Stimulated activated CD4-positive, alpha-beta T cell treated with anti-CD3 and anti-CD28 coated beads, Interleukin-12 subunit alpha, Interleukin-12 subunit beta, amount 100 ng/mL, for 24 hours (primary cell): Measurements from ENCODE around the gene C17orf67.

Source experiments
- DNase-seq, 2 experiments: peaks; one replicate each; pipeline ENCODE4 v3.0.0-alpha.2; 2020; ENCODE audit warnings: low read depth in 2 of 2

The C17orf67 gene

GRCh38 chr17:56808503-56808902 lies 25.2 kb downstream of the C17orf67 start:
- no peak for DNase-seq

- no peak for DNase-seq
Observed at GRCh38 chr17:56807723-56808122, 26.0 kb downstream of the C17orf67 start.

- no peak for DNase-seq
Observed at GRCh38 chr17:56806949-56807348, 26.8 kb downstream of the C17orf67 start.

GRCh38 chr17:56804454-56804853 lies 29.3 kb downstream of the C17orf67 start:
- DNase-seq: no peak

GRCh38 chr17:56803071-56803470 lies 30.6 kb downstream of the C17orf67 start:
- DNase-seq: no peak

- DNase-seq: no peak
Observed at GRCh38 chr17:56801459-56802178, 32.1 kb downstream of the C17orf67 start.

GRCh38 chr17:56798916-56799315 lies 34.8 kb downstream of the C17orf67 start:
- no peak for DNase-seq

- DNase-seq: no peak
Observed at GRCh38 chr17:56796536-56796935, 37.2 kb downstream of the C17orf67 start.

- no peak for DNase-seq
Observed at GRCh38 chr17:56795221-56795865, 38.4 kb downstream of the C17orf67 start.

- no peak for DNase-seq
Observed at GRCh38 chr17:56793957-56794356, 39.8 kb downstream of the C17orf67 start.

GRCh38 chr17:56793531-56793930 lies 40.2 kb downstream of the C17orf67 start:
- no peak for DNase-seq

GRCh38 chr17:56792267-56792666 lies 41.5 kb downstream of the C17orf67 start:
- DNase-seq: no peak

- DNase-seq: peak; percentile 19 to 26
Observed at GRCh38 chr17:56786989-56787482, 46.7 kb downstream of the C17orf67 start.

GRCh38 chr17:56785997-56786680 lies 47.6 kb downstream of the C17orf67 start:
- no peak for DNase-seq

GRCh38 chr17:56785405-56785804 lies 48.3 kb downstream of the C17orf67 start:
- DNase-seq: no peak

GRCh38 chr17:56782338-56782737 lies 51.4 kb downstream of the C17orf67 start:
- no peak for DNase-seq

- DNase-seq: no peak
Observed at GRCh38 chr17:56781906-56782305, 51.8 kb downstream of the C17orf67 start.

GRCh38 chr17:56779898-56780777 lies 53.6 kb downstream of the C17orf67 start:
- DNase-seq: peak; percentile 81

- no peak for DNase-seq
Observed at GRCh38 chr17:56779322-56779721, 54.4 kb downstream of the C17orf67 start.

- no peak for DNase-seq
Observed at GRCh38 chr17:56778898-56779297, 54.8 kb downstream of the C17orf67 start.

GRCh38 chr17:56777859-56778258 lies 55.9 kb downstream of the C17orf67 start:
- no peak for DNase-seq

- DNase-seq: no peak
Observed at GRCh38 chr17:56774650-56775049, 59.1 kb downstream of the C17orf67 start.
